Tibial nerve (tissue), 4 donors: Measurements from ENCODE around the gene PPP1R1A. TPM values are rescaled to one million over a fixed set of nuclear protein-coding genes. Genes with fewer than 3 reads are reported as not detected.

Experiments used
- DNase-seq, 2 donors: peaks; one replicate each; pipeline ENCODE4 v3.0.0-alpha.2; 2019; ENCODE audit warnings: low spot score in 2 of 2
- H3K27ac ChIP-seq, 4 donors: fragments of 200-600 bp; sonication (generic) in 3 of 4; one replicate each; pipeline ENCODE4 v1.5.1; 2017 to 2019; ENCODE audit warnings: mild to moderate bottlenecking in 1 of 4
- H3K27me3 ChIP-seq, 2 donors: fragments of 200-600 bp; sonication (generic) in 1 of 2; one replicate each; pipeline versions ENCODE4 v1.5.1 to v1.6.0; 2017 to 2019
- H3K36me3 ChIP-seq, 3 donors: fragments of 200-600 bp; sonication (generic); one replicate each; pipeline ENCODE4 v1.5.1; 2018 to 2019
- H3K4me1 ChIP-seq, 4 donors: fragments of 200-600 bp; sonication (generic) in 3 of 4; one replicate each; pipeline ENCODE4 v1.5.1; 2017 to 2019
- H3K4me3 ChIP-seq, 4 donors: fragments of 200-600 bp; sonication (generic) in 3 of 4; one replicate each; pipeline ENCODE4 v1.5.1; 2017 to 2019; ENCODE audit warnings: mild to moderate bottlenecking in 1 of 4, moderate library complexity in 1 of 4
- H3K9me3 ChIP-seq, 4 donors: fragments of 200-600 bp; sonication (generic) in 3 of 4; one replicate each; pipeline ENCODE4 v1.5.1; 2017 to 2019
- EP300 ChIP-seq, 2 donors: sonication (generic); formaldehyde crosslinking; IDR thresholded peaks; one replicate each; pipeline ENCODE4 v1.6.1; 2017; ENCODE audit warnings: antibody characterized with exemption in 2 of 2, mild to moderate bottlenecking in 1 of 2
- POLR2A ChIP-seq, 2 donors: fragments of 450-650 bp; IDR thresholded peaks; one replicate each; pipeline ENCODE4 v1.6.1; 2017; ENCODE audit warnings: antibody characterized with exemption in 2 of 2, mild to moderate bottlenecking in 2 of 2, moderate library complexity in 2 of 2
- WGBS, 2 donors: methylation state at CpG; one replicate each; pipeline ENCODE4 v1.1.5; 2018; 5-methylcytosine and 5-hydroxymethylcytosine counted together
- total RNA-seq, 4 donors: library from RNA; depleted of rRNA; stranded (reverse); fragments of >200 nt; gene quantifications; one replicate each; pipeline ENCODE4 v1.1.0, GENCODE V29; 2016
- TF ChIP-seq, protein P1 (sequence below), 5 experiments: fragments of 200-600 bp in 3 of 5; fragments of 450-650 bp in 2 of 5; sonication (generic) in 3 of 5; IDR thresholded peaks; one replicate each; pipeline ENCODE4 v1.5.1; 2016 to 2019; ENCODE audit warnings: antibody characterized with exemption in 5 of 5, mild to moderate bottlenecking in 3 of 5, moderate library complexity in 2 of 5

Gene PPP1R1A, protein sequence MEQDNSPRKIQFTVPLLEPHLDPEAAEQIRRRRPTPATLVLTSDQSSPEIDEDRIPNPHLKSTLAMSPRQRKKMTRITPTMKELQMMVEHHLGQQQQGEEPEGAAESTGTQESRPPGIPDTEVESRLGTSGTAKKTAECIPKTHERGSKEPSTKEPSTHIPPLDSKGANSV
- 10 to 100 TPM; 26.1 to 77.6 (median 42.5) TPM for total RNA-seq

DNA sequence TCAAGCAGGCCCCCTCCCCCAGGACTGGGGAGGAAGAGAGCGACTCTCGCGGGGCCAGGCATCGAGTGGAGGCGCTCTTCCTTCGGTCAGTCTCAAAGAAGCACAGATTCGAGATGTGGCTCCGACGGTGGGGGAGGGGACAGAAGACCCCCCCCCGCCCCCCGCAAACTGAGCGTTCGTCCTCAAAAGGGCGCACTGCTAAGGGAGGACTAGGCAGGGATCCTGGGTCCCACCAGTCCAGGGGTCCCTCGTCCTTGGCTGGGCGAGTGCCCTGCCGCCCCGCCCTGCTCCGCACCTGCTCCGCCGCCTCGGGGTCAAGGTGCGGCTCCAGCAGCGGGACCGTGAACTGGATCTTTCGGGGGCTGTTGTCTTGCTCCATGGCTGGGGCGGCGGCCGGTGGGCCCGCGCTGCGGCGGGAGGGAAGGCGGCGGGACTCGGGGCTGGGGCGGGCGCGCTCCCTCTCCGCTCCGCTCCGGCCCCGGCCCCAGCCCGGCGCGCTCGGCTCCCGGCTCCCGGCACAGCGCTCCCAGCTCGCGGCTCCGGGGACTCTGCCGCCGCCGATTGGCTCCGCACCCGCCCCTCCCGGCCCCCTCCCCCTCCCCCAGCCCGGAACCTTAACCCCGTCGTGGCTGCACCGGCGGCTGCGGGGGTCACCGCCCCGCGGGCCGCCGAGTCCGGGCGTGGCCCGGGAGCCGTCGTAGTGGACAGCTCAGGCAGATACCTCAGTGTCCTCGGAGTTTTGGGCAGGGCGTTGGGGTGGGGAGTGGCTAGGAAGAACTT is at the start of gene PPP1R1A:
PPP1R1A (minus strand) TSS at position 550 of the 780 bp plus-strand sequence; CDS start at position 379, 171 bp downstream.
- peaks cover 0 to 13% of the 10 kb centered on the region in 2 donors for H3K27me3 ChIP-seq
- peak within 1 kb of the TSS; percentile 13 to 60 (median 34) for H3K4me3 ChIP-seq
- TF ChIP-seq EP300 (IDR thresholded peaks at IDR 0.05) (no peak), POLR2A (IDR thresholded peaks at IDR 0.05) (no peak)
- WGBS, 2 donors = 1 to 2% methylated on average over 12 to 45 of the region's 77 CpGs
- no peaks in the 10 kb centered on the region for H3K9me3 ChIP-seq
- H3K36me3 ChIP-seq = no peaks in the 10 kb centered on the region
- peak within 1 kb of the TSS in 2 of 4 donors; percentile 49 to 56 for H3K27ac ChIP-seq
- H3K4me1 ChIP-seq = peaks cover 0 to 21% (median 6%) of the 10 kb centered on the region in 4 donors
- no peak for DNase-seq

DNA sequence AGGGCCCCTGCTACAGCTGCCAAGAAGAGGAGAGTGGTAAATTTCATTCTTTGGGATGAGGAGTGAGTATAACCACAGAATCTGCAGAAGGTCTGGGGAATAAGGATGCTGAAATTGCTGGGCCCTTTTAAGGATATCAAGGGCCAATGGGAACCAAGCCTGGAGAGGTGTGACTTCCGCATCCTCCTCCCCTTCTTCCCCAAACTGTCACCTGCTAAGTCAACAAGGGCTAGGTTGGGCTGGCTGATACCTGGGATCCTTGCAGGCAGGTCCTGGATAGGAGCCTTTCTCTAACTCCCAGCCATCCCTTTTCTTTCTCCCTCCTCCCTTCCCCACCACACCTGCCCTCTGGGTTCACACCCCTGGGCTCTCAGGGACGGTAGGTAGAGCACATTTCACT is 46.3 kb upstream of the PPP1R1A start, which contains the start of gene LACRT:
LACRT (minus strand) TSS at position 101 of the 400 bp plus-strand sequence; CDS start at position 47, 54 bp downstream.
- H3K36me3 ChIP-seq = no peaks in the 10 kb centered on the region
- no peak within 1 kb of the TSS for H3K4me3 ChIP-seq
- WGBS, 2 donors = 79 to 84% methylated on average over 2 of the region's 2 CpGs
- H3K4me1 ChIP-seq = no peaks in the 10 kb centered on the region
- DNase-seq = no peak
- no peak within 1 kb of the TSS for H3K27ac ChIP-seq
- H3K27me3 ChIP-seq = no peaks in the 10 kb centered on the region
- H3K9me3 ChIP-seq = no peaks in the 10 kb centered on the region
- TF ChIP-seq EP300 (IDR thresholded peaks at IDR 0.05) = no peak
- no peak for TF ChIP-seq POLR2A (IDR thresholded peaks at IDR 0.05)
- TF ChIP-seq, protein P1, sequence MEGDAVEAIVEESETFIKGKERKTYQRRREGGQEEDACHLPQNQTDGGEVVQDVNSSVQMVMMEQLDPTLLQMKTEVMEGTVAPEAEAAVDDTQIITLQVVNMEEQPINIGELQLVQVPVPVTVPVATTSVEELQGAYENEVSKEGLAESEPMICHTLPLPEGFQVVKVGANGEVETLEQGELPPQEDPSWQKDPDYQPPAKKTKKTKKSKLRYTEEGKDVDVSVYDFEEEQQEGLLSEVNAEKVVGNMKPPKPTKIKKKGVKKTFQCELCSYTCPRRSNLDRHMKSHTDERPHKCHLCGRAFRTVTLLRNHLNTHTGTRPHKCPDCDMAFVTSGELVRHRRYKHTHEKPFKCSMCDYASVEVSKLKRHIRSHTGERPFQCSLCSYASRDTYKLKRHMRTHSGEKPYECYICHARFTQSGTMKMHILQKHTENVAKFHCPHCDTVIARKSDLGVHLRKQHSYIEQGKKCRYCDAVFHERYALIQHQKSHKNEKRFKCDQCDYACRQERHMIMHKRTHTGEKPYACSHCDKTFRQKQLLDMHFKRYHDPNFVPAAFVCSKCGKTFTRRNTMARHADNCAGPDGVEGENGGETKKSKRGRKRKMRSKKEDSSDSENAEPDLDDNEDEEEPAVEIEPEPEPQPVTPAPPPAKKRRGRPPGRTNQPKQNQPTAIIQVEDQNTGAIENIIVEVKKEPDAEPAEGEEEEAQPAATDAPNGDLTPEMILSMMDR (IDR thresholded peaks at IDR 0.05) = no peak

DNA sequence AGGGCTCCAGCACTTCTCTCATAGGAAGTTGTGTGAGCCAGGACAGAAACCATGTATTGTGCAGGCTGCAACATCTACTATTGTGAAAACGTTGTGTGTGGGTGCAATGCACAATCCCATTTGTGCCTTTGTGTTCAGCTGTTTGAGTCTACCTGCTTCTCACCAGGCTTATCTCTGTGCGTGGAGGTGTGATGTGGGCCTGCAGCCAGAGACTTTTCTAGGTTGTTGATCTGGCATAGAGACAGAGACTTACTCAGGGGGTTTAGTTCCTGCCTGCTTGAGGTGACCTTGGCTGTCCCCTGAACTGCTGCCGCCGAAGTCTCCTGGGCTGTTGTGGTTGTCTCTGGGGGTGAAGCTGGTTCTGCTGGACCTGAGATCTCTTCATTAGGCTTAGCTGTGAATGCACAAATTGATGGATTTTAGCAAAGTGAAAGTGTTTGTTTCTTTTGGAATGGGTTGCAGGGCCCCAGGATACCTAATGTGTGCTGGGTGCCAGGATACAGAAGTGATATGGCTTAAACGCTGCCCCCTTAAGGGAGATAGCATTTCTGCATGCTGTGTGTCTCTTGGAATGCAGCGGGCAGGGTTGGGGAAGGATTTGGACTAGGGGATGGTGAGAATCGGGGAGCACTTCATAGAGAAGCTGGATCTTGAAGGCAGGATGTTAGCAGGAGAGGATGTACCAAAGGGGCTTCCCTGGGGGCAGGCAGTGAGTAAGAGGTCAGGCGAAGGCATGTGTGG is 43.7 kb upstream of the PPP1R1A start:
- peaks cover 0 to 3% (median 0%) of the 10 kb centered on the region in 4 donors for H3K9me3 ChIP-seq
- H3K27ac ChIP-seq = no peak overlapping the region
- H3K4me1 ChIP-seq = no peaks in the 10 kb centered on the region
- DNase-seq = no peak
- TF ChIP-seq, protein P1 (IDR thresholded peaks at IDR 0.05) = no peak
- TF ChIP-seq POLR2A (IDR thresholded peaks at IDR 0.05) (no peak), EP300 (IDR thresholded peaks at IDR 0.05) (no peak)
- no peaks in the 10 kb centered on the region for H3K27me3 ChIP-seq
- no peaks in the 10 kb centered on the region for H3K36me3 ChIP-seq
- 50 to 52% methylated on average over 8 of the region's 8 CpGs for WGBS, 2 donors
- no peak overlapping the region for H3K4me3 ChIP-seq

DNA sequence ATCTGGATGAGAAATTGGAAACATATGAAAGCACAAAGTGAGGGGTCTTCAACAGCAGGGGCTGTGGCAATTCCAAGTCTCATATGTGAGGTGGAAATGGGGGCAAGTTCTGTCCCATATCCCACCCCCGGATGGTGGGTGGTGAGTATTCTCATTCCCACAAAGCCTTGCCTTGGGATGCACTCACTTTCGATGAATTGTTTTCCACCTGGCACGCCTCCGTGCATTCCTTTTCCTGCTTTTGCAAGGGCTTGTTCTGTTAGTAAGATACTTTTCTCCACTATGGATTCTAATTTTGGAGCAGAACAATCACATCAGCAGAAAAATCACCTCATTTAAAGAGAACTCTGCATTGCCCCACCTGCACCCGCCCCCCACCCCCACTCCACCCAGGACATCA is 43.1 kb upstream of the PPP1R1A start:
- no peaks in the 10 kb centered on the region for H3K27me3 ChIP-seq
- H3K9me3 ChIP-seq = peaks cover 0 to 3% (median 0%) of the 10 kb centered on the region in 4 donors
- H3K27ac ChIP-seq = no peak overlapping the region
- WGBS, 2 donors = 60 to 73% methylated on average over 5 of the region's 5 CpGs
- no peaks in the 10 kb centered on the region for H3K4me1 ChIP-seq
- no peaks in the 10 kb centered on the region for H3K36me3 ChIP-seq
- no peak for DNase-seq
- TF ChIP-seq EP300 (IDR thresholded peaks at IDR 0.05) (no peak), POLR2A (IDR thresholded peaks at IDR 0.05) (no peak)
- TF ChIP-seq, protein P1 (IDR thresholded peaks at IDR 0.05) = no peak
- no peak overlapping the region for H3K4me3 ChIP-seq

DNA sequence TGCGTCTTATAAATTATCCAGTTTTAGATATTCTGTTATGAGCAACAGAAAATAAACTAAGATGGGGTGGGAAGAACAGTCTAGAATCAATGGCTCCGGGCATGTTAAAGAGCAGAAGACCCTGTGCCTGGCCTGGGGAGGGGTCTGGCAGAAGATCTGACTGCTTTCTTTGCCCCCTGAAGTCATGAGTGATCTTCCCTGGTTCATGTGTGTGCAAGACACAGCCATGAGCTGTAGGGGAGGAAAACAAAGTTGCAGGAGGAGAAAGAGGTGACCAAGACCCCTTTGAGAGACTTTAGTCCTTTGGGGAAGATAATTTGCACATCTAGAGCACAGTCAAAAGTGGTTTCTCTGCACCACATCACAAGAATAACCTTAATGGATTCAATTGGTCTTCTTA is 41.5 kb upstream of the PPP1R1A start:
- no peaks in the 10 kb centered on the region for H3K36me3 ChIP-seq
- TF ChIP-seq POLR2A (IDR thresholded peaks at IDR 0.05) = no peak
- WGBS, 2 donors = 83 to 93% methylated on average over 2 of the region's 2 CpGs
- no peak for DNase-seq
- H3K27ac ChIP-seq = no peak overlapping the region
- no peaks in the 10 kb centered on the region for H3K4me1 ChIP-seq
- no peaks in the 10 kb centered on the region for H3K27me3 ChIP-seq
- no peak overlapping the region for H3K4me3 ChIP-seq
- peaks cover 0 to 3% (median 0%) of the 10 kb centered on the region in 4 donors for H3K9me3 ChIP-seq
